HG03025 (cell line): ENCODE data around the gene TRNT1.

Source experiments
- ATAC-seq: cut with Tn5 transposase; IDR thresholded peaks from one replicate; pipeline ENCODE4 v1.9.1; 2021; ENCODE audit warnings: mild to moderate bottlenecking, moderate library complexity; ENCODE audit not compliant: unreplicated experiment, low FRiP score

TRNT1 gene

DNA sequence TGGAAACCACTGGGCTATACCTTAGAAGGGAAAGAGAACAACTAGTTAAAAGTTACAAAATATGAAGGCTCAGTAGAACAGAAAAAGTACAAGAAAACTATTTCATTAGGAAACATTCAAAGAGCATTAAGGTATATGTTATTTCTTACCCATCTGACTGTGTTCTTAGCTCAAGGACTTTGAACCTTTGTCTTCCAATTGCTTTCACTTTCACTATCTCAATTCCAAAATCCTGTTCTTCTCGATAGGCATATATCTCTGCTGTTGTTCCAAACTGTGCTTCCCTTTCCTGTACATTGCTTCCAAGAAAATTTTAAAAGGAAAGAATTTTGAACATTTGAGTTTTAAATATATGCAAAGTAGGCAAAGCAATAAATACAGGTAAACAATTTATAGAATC is 45.9 kb downstream of the TRNT1 start:
- no peak for ATAC-seq

DNA sequence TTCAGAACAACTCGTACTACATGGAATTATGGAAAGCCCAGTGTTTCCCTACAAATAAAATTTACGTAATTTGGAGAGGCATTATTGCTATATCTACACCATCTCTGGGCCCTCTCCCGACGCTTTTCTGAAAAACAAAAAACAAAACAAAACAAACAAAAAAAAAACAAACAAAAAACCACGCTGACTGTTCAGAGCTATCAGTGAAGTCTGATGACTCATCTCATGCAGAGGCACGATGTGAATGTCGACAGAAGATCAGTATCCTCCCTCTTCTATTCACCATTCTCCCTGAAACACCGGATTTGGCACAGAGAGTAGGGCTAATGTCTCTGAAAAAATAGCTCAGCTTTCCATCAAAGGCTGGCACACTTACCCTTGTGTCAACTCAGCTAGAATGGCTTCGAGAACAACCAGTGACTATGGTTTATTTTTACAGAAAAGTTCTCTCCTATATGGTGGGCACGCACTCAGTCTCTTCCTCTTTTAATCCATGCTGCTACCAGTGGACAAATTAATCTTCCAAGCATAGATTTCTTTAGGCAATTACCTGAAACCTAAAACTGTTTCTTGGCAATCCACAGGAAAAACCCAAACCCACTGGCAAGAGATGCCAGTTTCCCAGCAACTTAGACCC is 51.2 kb downstream of the TRNT1 start:
- ATAC-seq = no peak

DNA sequence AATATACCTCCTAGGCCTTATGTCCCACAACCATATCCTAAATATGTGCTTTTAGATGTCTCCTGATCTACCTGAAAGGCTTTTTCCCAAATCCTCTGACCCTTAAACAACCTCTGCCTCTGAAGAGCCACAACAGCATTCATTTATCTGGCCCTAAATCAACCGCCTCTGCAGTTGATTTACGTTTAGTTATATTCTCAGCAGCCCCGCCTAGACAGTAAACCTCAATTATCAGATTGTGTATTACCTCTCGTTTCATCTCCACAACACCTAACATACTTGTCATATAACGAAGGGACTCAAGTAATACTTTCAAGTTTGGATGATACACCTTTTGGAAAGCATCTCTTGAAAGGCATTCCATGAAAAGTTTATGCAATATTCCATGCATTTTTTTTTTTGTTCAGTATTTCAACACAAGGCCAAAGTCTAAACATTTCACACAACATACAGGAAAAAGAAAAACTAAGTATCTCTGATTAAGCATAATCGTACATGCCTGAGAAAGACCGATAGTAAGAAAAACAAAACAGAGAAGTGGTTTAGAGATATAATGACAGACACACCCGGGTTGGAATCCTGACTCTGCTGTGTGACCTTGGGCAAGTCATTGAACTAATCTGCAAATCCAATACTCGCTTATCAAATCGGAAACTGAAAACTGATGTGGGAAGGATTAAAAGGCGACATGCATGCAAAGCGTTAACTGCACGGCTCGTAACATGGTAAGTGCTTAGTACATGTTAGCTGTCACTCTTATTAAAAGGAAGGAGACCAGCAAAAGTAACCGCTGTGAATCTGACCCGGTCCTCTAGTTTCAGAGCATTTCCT is 52.0 kb downstream of the TRNT1 start:
- ATAC-seq = peak; percentile 3

DNA sequence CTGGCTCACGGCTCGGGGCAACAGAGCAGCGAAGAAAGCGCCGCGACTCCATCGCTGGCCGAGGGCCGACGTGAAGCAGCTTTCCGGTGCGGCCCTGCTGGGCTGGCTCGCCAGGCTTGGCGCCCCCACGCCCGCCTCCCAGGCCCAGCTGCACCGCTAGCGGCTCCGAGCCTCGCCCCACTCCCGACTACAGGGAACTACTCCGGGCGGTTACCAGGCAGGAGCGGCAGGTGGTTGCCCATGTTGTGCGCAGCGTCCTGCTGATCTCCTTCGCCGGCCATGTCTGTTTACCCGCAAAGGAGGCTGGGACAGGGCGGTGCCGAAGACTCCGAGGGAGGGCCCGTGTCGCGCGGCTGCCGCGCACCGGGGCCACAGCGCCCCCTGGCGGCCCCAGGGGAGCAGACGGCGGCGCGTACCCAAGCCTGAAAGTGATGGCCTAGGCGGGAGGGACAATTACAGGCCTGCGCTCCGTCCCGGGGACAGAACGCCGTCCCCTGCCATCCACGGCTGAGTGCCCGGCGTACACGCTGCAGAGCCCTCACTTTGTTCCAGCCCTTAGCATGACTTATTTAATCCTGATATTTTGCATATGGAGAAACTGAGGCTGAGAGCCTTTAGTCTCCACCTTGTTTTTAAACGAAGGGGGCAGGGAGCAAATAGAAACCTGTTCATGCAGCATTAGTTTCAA is 52.8 kb downstream of the TRNT1 start, which contains the start of gene CRBN:
TSS of gene CRBN (minus strand) at position 285 of the 688 bp plus-strand sequence. CDS start at position 281, 4 bp downstream.
- peak; percentile 99 for ATAC-seq

DNA sequence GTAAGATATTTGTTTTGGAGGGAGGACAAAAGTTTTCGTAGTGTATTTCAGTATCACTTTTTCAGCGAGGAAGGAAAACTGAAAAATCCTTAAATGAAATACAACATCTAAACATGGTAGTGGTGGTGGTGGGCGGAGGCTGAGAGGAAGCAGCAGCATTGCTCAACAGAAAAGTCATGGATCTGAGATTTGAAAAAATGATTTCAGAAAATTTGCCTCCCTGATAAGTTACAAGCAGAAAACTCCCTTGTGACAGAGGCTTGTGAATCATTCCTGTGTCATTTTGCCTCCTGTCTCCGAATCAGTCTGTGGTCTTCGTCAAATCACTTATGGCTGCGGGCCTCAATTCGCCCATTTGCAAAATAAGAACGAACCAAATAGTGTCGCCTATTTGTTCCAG is 53.7 kb downstream of the TRNT1 start:
- no peak for ATAC-seq

DNA sequence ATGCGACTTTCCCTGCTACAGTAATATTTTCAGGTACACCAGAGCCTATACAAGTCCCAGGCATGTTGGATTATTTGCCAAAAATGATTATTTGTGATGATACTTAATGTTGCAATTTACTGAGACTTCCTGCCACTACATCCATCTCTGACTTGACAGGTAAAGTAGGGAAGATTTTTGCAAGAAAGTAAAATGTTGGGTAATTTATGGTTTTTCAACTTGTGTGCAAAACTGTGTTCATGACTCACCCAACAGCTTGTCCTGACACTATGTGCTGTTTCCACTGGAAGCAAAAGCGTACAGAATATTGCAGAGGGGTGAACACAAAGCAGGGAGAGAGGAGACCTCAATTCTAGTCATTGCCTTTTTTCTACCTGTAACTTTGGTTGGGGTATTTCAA is 58.1 kb downstream of the TRNT1 start:
- no peak for ATAC-seq

DNA sequence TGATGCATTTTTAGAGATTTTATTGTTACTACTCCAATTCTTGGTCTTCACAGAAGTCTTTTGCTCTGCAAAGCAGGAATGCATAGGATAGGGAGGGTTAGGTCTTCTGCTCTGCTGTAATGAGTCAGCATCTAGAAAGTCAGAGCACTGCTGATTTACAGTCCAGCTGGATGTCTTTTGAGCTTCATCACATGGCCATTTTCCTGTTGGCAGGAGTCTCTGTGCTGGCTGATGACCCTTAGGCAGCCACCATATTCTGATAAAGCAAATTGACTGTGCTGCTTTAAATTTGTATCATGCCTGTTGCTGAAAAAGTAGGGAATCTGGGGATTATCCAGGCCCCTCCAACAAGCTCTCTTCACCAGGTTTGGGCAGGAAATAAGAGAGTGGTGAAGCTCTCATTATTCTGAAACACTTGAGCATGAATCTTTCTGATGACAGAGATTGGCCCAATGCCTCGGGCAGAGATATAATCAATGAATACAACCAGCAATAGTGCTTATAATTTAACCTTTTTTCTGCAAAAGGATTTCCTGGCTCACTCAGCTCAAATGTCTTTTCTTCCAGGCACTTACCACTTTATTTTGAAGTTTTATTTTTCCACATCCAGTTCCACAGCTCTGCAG is 62.5 kb downstream of the TRNT1 start:
- ATAC-seq = no peak

DNA sequence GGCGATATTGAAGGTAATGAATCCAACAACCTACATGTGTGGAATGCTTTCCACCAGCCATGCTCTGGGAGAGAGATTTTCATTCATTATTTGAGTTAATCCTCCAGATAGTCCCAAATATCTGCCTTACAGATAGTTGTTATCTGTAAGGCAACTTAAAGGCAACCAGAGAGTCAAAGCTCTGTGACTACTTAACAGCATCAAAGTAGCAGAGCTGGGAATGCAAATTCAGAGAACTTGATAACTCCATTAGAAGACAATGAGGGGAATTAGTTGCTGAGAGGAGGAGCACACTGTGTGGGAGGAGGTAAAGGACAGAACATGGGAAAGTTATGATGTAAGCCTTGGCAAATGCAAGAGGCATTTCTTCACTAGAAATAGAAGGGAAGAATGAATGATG is 63.2 kb downstream of the TRNT1 start:
- ATAC-seq = no peak

DNA sequence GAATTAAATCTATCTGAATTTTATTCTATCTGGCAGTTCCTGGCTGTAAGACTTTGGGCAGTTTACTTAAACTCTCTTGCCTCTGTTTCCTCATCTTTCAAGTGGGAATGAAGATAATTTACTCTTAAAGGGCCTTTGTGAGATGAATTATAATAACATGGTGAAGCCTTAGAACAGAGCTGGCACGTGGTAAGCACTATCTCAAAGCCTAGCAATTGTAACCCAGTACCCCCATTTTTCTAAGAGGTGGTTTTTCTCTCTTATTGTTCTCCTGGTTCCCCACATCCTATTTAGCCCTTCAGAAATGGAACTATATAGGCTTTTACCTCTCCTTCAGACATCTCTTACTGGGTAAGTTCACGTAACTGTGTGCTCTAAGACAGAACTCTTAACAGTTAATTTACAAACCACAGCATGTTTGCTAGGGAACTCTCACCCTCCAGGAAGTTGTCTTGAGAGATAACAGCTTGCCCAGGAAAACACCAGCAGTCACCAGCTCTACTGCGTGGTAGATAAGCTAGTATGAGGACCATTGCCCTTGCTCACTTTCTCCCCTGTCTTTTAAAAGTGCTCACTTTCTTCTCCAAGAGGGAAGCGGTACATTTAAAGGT is 65.0 kb downstream of the TRNT1 start:
- no peak for ATAC-seq

DNA sequence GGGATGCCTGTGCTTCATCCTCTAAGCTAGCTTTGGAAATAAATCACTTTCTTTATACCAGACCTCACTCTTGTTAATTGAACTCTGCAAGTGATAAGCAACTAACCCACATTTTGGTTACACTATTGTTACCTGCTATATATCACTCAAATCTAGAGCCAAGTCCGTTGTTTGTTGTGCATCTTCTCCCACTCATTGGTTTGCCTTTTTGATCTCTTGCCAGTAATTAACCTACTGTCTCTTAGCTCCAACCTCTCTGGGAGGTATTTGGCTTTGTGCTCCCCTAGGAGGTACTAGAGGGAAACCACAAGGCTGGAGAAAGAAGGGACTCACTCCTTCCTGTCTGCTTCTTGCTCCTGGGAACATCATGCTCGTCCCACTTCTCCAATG is 65.5 kb downstream of the TRNT1 start:
- ATAC-seq = no peak

DNA sequence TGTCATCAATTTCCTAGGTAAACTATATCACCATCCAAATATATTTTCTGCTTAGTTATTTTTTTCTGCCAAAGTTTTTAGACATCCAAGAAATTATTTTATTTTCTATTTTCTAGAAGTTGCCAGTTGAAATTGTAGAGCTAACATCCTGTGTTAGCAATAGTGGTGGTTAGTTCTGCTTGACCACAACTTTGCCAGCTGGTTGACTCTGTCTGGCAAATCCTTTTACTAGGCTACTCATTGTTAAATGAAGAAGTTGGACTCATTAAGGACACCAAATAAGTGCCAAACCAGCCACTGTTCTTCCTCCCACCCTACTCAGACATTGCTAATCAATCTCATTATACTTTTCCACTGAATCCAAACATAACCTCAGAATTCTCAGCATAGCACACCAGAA is 68.1 kb downstream of the TRNT1 start:
- no peak for ATAC-seq

DNA sequence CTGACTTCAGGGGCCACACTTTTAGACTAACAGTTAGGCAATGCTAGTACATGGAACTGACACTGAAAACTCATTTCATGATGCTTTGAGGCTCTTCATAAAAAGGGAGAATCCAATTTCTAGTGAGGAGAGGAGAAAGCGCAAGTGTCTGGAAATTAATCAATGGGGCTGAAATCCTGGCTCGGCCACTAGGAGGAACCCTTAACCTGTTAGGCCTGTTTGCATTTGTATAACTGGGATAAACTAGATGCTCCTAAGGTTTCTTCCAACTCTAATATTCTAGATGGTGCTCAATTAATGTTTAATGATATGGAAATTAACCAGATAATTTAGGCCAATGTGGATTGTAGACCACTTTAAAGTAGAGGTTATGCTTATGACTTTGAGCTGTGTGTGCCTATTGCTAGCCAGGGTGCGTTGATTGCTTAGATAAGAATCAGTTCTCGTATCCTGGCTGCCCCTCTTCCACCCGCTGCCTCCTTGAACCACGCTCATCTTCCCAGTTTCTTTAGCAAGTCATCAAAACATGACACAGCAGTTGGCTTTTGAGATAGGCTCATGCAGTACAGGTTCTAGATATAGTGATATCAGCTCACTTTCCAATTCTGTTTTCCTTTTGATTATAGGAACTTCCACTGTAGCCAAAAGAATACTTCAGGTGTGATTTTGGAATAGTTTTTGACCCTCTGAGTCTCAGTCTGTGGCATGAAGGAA is 69.6 kb downstream of the TRNT1 start:
- no peak for ATAC-seq
